ENCODE data around the gene NTMT2.

DNA sequence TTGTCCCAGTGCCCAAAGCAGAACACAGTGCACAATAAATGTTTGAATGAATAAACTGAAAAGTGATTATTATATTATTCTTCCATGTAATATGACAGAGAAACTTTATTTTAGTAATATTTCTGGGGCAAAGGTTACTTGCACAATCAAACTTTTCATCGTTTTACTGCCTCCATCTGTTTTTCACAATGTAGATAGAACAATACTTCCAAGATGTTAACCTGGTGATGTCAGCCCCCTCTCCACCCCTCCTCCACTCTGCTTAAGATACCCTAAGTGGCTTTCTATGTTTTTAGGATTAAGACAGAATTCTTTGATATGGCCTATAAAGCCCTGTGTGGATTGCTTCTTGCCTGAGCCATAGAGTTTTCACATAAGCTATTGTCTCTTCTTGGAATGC is 13.8 kb upstream of the NTMT2 start:
- TF ChIP-seq POLR2A (IDR thresholded peaks at IDR 0.05; ENCODE audit: low read depth, low read length) (no peak), POLR2AphosphoS5 (IDR thresholded peaks at IDR 0.05; ENCODE audit: low read depth, low read length) (no peak), SPI1 (IDR thresholded peaks at IDR 0.05; ENCODE audit: low read depth, low read length) (no peak), TAF1 (IDR thresholded peaks at IDR 0.05; ENCODE audit: low read depth, low read length) (no peak)
